Osteoblast (primary cell): Measurements from ENCODE around the gene UBA1. TPM values are rescaled to one million over a fixed set of nuclear protein-coding genes. Genes with fewer than 3 reads are reported as not detected.

Source experiments
- DNase-seq: peaks from one replicate; pipeline ENCODE4 v3.0.0; 2011; ENCODE audit warnings: low spot score, mixed read lengths; ENCODE audit not compliant: insufficient read length; ENCODE audit errors: missing footprints
- H2AFZ ChIP-seq: 2 replicates; pipeline ENCODE4 v1.6.0; 2011; ENCODE audit warnings: mild to moderate bottlenecking, low read length
- H3K27ac ChIP-seq: 2 replicates; pipeline ENCODE4 v1.5.1; 2011; ENCODE audit warnings: mild to moderate bottlenecking, low read depth, low read length, moderate library complexity
- H3K27me3 ChIP-seq: 2 replicates; pipeline ENCODE4 v1.6.0; 2012; ENCODE audit warnings: mild to moderate bottlenecking, control low read depth, inconsistent platforms, low read length, moderate library complexity; ENCODE audit not compliant: insufficient read depth
- H3K36me3 ChIP-seq: 2 replicates; pipeline ENCODE4 v1.5.1; 2011; ENCODE audit warnings: mild to moderate bottlenecking, low read length, control low read depth, moderate library complexity; ENCODE audit not compliant: insufficient read depth
- H3K4me1 ChIP-seq: 2 replicates; pipeline ENCODE4 v1.5.1; 2011; ENCODE audit warnings: mild to moderate bottlenecking, low read length, control low read depth, moderate library complexity; ENCODE audit not compliant: insufficient read depth
- H3K4me2 ChIP-seq: 2 replicates; pipeline ENCODE4 v1.6.0; 2011; ENCODE audit warnings: mild to moderate bottlenecking, low read length; ENCODE audit not compliant: insufficient read depth
- H3K4me3 ChIP-seq: fragments of 200-600 bp; sonication (generic); 3 replicates; pipeline ENCODE4 v1.5.1; 2012; ENCODE audit warnings: mild to moderate bottlenecking, low read length, inconsistent platforms; ENCODE audit not compliant: insufficient read depth
- H3K79me2 ChIP-seq: 2 replicates; pipeline ENCODE4 v1.6.0; 2012; ENCODE audit warnings: mild to moderate bottlenecking, low read length, control low read depth, inconsistent platforms; ENCODE audit not compliant: insufficient read depth
- H3K9me3 ChIP-seq: 2 replicates; pipeline ENCODE4 v1.5.1; 2011; ENCODE audit warnings: low read depth, low read length, control low read depth
- H4K20me1 ChIP-seq: 2 replicates; pipeline ENCODE4 v1.6.0; 2012; ENCODE audit warnings: mild to moderate bottlenecking, low read length, control low read depth; ENCODE audit not compliant: insufficient read depth
- total RNA-seq: library from RNA; depleted of rRNA; stranded (reverse); fragments of >200 nt; gene quantifications from 2 replicates; pipeline ENCODE4 v1.2.3, GENCODE V29; 2012
- TF ChIP-seq, protein P1 (sequence below): IDR thresholded peaks from 2 replicates; pipeline ENCODE4 v1.5.1; 2011; ENCODE audit warnings: mild to moderate bottlenecking, low read depth, low read length, moderate library complexity; ENCODE audit errors: extremely low read depth

Gene UBA1
- total RNA-seq, 1 donor: 142 TPM

DNA sequence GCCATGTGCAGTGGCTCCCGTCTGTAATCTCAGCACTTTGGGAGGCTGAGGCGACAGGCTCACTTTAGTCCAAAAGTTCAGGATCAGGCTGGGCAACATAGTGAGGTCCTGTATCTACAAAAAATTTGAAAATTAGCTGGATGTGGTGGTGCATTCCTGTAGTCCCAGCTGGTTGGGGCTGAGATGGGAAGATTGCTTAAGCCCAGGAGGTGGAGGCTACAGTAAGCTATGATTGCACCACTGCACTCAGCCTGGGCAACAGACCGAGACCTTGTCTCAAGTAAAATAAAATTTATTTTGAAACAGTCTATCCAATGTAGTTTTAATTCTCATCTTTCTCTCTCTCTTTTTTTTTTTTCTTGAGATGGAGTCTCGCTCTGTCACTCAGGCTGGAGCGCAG, 27.5 kb upstream of the UBA1 start:
- H2AFZ ChIP-seq: no peak overlapping the region
- H3K4me3 ChIP-seq: no peak overlapping the region
- TF ChIP-seq, protein P1, sequence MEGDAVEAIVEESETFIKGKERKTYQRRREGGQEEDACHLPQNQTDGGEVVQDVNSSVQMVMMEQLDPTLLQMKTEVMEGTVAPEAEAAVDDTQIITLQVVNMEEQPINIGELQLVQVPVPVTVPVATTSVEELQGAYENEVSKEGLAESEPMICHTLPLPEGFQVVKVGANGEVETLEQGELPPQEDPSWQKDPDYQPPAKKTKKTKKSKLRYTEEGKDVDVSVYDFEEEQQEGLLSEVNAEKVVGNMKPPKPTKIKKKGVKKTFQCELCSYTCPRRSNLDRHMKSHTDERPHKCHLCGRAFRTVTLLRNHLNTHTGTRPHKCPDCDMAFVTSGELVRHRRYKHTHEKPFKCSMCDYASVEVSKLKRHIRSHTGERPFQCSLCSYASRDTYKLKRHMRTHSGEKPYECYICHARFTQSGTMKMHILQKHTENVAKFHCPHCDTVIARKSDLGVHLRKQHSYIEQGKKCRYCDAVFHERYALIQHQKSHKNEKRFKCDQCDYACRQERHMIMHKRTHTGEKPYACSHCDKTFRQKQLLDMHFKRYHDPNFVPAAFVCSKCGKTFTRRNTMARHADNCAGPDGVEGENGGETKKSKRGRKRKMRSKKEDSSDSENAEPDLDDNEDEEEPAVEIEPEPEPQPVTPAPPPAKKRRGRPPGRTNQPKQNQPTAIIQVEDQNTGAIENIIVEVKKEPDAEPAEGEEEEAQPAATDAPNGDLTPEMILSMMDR: no peak
- DNase-seq: no peak
- peaks cover 61% of the 10 kb centered on the region for H3K79me2 ChIP-seq
- peaks cover 5% of the 10 kb centered on the region for H3K36me3 ChIP-seq
- H4K20me1 ChIP-seq: peaks cover 16% of the 10 kb centered on the region
- H3K9me3 ChIP-seq: no peaks in the 10 kb centered on the region
- H3K27me3 ChIP-seq: peaks cover 2% of the 10 kb centered on the region
- H3K27ac ChIP-seq: no peak overlapping the region
- H3K4me2 ChIP-seq: no peak overlapping the region
- no peaks in the 10 kb centered on the region for H3K4me1 ChIP-seq

DNA sequence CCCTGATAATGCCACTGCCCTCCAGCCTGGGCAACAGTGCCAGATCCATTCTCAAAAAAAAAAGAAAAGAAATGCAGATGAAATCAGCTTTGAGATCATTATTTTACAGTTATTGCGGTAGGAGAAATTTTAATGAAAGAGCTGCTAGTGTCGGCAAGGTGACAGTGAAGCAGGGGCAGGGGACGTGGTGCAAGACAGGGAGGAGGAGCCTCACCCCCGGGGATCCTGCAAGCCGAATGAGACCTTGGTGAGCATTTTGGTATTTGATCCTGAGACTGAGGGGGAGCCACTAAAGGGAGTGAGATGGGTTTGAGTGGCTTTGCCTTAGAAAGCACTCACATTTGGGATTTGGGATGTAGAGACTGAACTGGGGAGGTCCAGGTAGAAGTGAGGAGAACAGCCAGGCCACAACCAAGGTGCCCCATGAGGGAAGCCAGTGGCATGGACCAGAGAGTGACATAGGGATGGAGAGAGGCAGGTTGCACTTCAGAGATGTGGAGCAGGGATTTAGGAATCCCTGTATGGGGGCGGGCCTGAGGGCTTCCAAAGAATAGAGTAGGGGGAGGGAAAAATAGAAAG, 25.0 kb upstream of the UBA1 start:
- H3K27me3 ChIP-seq: peaks cover 5% of the 10 kb centered on the region
- H3K4me2 ChIP-seq: no peak overlapping the region
- H2AFZ ChIP-seq: no peak overlapping the region
- H3K27ac ChIP-seq: no peak overlapping the region
- TF ChIP-seq, protein P1: no peak
- peaks cover 21% of the 10 kb centered on the region for H3K36me3 ChIP-seq
- DNase-seq: peak; percentile 78
- peaks cover 21% of the 10 kb centered on the region for H4K20me1 ChIP-seq
- no peaks in the 10 kb centered on the region for H3K9me3 ChIP-seq
- peaks cover 49% of the 10 kb centered on the region for H3K79me2 ChIP-seq
- H3K4me1 ChIP-seq: no peaks in the 10 kb centered on the region
- no peak overlapping the region for H3K4me3 ChIP-seq

DNA sequence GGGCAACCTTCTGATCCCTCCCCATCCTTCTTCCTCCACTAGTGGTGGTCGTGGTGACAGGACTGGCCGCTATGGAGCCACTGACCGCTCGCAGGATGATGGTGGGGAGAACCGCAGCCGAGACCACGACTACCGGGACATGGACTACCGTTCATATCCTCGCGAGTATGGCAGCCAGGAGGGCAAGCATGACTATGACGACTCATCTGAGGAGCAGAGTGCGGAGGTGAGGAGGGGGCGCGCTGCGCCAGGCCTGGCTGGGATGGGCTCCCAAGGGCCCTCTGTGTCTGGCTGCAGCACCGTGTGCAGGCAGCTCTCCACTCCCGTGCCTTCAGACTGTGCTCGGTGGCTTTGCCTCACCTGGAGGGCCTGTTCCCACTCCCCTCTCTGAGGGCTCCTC, 24.4 kb upstream of the UBA1 start:
- DNase-seq: no peak
- Histone ChIP-seq H3K9me3 (no peaks in the 10 kb centered on the region), H3K4me3 (no peak overlapping the region), H3K27me3 (peaks cover 5% of the 10 kb centered on the region), H3K27ac (no peak overlapping the region), H4K20me1 (peaks cover 21% of the 10 kb centered on the region), H3K36me3 (peaks cover 23% of the 10 kb centered on the region), H3K4me2 (no peak overlapping the region), H2AFZ (no peak overlapping the region), H3K4me1 (no peaks in the 10 kb centered on the region), H3K79me2 (peaks cover 45% of the 10 kb centered on the region)
- TF ChIP-seq, protein P1: no peak

DNA sequence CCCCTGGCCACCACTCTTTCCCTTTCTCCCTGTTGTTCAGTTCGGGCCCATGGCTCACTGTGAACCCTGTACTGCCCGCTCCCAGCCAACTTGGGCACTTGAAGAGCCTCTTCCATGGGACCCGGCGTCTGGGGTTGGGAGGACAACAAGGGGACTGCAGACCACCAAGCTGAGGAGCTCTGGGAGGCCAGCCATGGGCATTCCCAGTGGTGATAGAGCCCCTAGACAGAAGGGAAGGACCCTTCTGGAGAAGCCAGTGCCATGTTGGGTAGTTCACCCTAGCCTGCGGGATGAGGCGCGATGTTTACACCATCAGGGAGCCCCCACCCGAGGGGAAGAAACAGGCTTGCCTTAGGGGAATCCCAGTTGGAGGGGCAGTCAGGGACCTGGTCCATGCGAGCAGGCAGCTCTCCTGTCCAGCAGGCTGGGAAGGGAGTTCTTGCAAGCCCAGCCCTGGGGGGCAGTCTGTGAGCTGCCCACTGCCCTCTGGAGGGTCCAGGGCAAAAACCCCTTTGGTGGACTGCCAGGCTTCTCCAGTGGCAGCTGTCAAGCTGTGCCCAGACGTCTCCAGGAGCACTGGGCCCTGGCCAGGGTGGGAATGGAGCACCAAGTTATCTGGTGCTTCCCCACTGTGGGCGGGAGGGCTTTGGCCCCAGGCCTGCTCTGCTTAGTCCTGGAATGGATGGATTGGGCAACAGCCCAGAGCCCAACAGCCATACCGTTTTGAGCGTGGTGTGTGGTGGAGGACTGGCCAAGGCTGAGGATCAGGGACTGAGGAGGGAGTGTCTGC, 23.7 kb upstream of the UBA1 start:
- Histone ChIP-seq H3K4me3 (no peak overlapping the region), H3K4me2 (no peak overlapping the region), H3K4me1 (no peaks in the 10 kb centered on the region), H3K9me3 (no peaks in the 10 kb centered on the region), H3K79me2 (peaks cover 39% of the 10 kb centered on the region), H3K27ac (no peak overlapping the region), H4K20me1 (peaks cover 21% of the 10 kb centered on the region), H3K36me3 (peaks cover 23% of the 10 kb centered on the region), H3K27me3 (peaks cover 5% of the 10 kb centered on the region), H2AFZ (no peak overlapping the region)
- DNase-seq: peak; percentile 85
- TF ChIP-seq, protein P1: no peak
